Measurements from ENCODE around the gene ERP27. TPM values are rescaled to one million over a fixed set of nuclear protein-coding genes. Genes with fewer than 3 reads are reported as not detected.

Gene ERP27
- total RNA-seq, 1 donor from 2014 or later = 0.87 TPM

DNA sequence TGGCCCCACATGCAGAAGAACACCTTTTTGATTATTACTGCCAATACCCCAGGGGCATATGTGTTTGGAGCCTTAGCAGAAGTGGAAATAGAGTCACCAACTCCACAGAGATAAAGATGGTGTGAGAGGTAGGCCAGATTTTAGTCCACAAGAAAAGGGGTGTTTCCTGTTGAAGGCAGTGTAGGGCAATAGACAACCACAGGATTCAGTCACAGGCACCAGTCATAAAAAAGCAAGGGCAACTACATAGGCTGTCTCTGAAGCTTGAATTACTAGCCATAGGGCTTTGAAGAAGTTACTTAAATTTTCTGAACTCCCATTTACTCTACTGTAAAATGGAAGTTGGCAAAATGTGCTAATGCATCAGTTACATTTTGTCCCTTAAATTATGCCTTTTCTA lies 18.9 kb downstream of the ERP27 start:
- DNase-seq (ENCODE audit: low spot score) = no peak
- no peaks in the 10 kb centered on the region for H3K4me1 Mint-ChIP-seq (ENCODE audit: low read depth)
- TF ChIP-seq, protein P1, sequence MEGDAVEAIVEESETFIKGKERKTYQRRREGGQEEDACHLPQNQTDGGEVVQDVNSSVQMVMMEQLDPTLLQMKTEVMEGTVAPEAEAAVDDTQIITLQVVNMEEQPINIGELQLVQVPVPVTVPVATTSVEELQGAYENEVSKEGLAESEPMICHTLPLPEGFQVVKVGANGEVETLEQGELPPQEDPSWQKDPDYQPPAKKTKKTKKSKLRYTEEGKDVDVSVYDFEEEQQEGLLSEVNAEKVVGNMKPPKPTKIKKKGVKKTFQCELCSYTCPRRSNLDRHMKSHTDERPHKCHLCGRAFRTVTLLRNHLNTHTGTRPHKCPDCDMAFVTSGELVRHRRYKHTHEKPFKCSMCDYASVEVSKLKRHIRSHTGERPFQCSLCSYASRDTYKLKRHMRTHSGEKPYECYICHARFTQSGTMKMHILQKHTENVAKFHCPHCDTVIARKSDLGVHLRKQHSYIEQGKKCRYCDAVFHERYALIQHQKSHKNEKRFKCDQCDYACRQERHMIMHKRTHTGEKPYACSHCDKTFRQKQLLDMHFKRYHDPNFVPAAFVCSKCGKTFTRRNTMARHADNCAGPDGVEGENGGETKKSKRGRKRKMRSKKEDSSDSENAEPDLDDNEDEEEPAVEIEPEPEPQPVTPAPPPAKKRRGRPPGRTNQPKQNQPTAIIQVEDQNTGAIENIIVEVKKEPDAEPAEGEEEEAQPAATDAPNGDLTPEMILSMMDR (IDR thresholded peaks at IDR 0.05) = no peak
- no peaks in the 10 kb centered on the region for H3K36me3 Mint-ChIP-seq (ENCODE audit: low read depth)
- no peaks in the 10 kb centered on the region for H3K27me3 Mint-ChIP-seq (ENCODE audit: low read depth)
- no peak overlapping the region for H3K27ac Mint-ChIP-seq (ENCODE audit: unreplicated experiment)
- no peaks in the 10 kb centered on the region for H3K9me3 Mint-ChIP-seq (ENCODE audit: low read depth)
- H3K4me3 Mint-ChIP-seq (ENCODE audit: unreplicated experiment) = no peak overlapping the region

DNA sequence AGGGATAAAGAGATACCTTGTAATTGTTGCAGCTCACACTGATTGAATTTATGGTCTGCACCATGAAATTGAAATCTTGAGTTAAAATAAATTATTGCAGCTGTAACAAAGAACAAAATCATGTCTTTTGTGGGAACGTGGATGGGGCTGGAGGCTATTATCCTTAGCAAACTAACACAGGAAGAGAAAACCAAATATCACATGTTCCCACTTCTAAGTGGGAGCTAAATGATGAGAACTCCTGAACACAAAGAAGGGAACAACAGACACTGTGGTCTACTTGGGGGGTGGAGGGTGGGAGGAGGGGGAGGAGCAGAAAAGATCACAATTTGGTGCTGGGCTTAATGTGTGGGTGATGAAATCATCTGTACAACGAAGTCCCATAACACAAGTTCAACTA lies 22.6 kb downstream of the ERP27 start:
- no peaks in the 10 kb centered on the region for H3K36me3 Mint-ChIP-seq (ENCODE audit: low read depth)
- H3K4me1 Mint-ChIP-seq (ENCODE audit: low read depth) = peaks cover 11% of the 10 kb centered on the region
- H3K9me3 Mint-ChIP-seq (ENCODE audit: low read depth) = no peaks in the 10 kb centered on the region
- no peak overlapping the region for H3K4me3 Mint-ChIP-seq (ENCODE audit: unreplicated experiment)
- H3K27me3 Mint-ChIP-seq (ENCODE audit: low read depth) = no peaks in the 10 kb centered on the region
- TF ChIP-seq, protein P1 (IDR thresholded peaks at IDR 0.05) = no peak
- no peak for DNase-seq (ENCODE audit: low spot score)
- H3K27ac Mint-ChIP-seq (ENCODE audit: unreplicated experiment) = no peak overlapping the region

DNA sequence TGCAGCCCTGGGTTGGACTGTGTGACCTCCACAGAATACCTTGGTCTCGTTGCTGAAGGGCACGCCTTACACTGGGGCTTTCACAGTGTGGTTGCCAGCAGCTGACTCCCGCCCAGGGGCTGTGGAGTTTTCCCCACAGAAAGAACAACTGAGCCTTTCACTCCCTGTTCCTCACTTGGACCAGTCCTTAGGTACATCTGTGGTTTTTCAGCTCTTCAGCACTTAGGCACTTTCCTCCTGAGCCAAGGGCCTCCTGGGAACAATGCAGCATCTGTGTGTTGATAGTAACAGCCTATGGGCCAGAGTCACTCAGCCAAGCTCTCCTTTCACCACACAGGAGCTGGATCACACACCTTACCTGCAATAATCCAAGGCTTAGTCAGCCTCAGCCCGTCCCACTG lies 25.0 kb downstream of the ERP27 start:
- Mint-ChIP-seq H3K36me3 (ENCODE audit: low read depth) (no peaks in the 10 kb centered on the region), H3K4me1 (ENCODE audit: low read depth) (peaks cover 19% of the 10 kb centered on the region), H3K4me3 (ENCODE audit: unreplicated experiment) (no peak overlapping the region), H3K9me3 (ENCODE audit: low read depth) (no peaks in the 10 kb centered on the region), H3K27me3 (ENCODE audit: low read depth) (no peaks in the 10 kb centered on the region), H3K27ac (ENCODE audit: unreplicated experiment) (no peak overlapping the region)
- TF ChIP-seq, protein P1 (IDR thresholded peaks at IDR 0.05) = no peak
- DNase-seq (ENCODE audit: low spot score) = no peak

DNA sequence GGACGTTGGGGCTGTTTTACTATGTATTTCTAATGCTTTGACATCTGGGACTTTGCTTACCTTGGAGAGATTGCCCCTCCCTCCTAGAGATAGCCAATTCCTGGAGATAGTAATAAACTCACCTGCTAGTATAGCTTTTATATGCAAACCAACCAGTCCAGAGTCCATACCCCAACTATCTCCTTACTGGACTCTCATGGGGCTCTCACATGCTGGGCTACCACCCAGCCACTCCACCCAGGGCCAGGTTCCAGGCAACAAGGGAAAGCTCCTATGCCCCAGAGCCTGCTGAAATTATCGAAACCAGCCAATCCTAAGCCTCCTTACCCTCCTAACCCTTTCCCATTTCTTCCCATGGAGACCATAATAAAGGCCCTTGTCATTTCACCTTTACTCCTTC lies 27.2 kb downstream of the ERP27 start:
- Mint-ChIP-seq H3K27ac (ENCODE audit: unreplicated experiment) (no peak overlapping the region), H3K9me3 (ENCODE audit: low read depth) (peaks cover under 1% of the 10 kb centered on the region), H3K4me3 (ENCODE audit: unreplicated experiment) (no peak overlapping the region), H3K36me3 (ENCODE audit: low read depth) (no peaks in the 10 kb centered on the region), H3K4me1 (ENCODE audit: low read depth) (peaks cover 21% of the 10 kb centered on the region), H3K27me3 (ENCODE audit: low read depth) (no peaks in the 10 kb centered on the region)
- TF ChIP-seq, protein P1 (IDR thresholded peaks at IDR 0.05) = no peak
- DNase-seq (ENCODE audit: low spot score) = no peak

DNA sequence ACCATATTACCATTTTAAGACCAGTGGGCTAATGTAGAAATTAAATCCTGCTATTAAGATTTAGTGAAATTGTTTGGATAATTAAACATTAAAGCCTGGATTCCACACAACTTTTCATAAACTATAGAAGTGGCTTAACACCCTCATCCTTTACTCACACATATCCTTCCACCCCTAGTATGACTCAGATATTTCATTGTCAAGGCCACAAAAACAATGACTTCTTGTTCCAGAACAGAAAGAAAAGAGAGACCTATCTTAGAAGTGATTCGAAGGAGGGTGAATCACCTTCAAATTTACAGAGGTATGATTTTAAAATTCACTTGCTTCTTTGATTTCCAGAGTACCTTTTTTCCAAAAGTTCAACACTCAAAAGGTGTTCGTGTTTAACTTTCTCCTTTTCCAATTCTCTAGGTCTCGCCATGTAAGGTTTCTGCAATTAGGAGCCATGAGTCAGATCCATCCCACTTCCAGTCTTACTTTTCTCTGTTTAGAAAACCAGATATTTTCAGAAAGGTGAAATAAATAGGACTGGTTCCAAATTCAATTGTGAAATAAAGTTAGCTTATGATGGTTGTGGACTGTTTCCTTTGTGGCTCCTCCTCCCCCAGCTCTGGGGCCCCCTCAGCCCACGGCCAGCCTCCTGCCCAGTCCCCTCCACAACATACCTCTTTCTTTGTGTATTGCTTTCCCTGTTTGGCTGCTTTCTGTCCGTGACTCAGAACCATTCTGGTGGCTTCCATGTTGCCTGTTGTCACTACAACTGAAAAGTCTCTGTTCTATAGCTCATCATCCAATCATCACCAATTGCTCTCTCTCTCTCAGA lies 28.0 kb downstream of the ERP27 start:
- TF ChIP-seq, protein P1 (IDR thresholded peaks at IDR 0.05) = no peak
- H3K4me1 Mint-ChIP-seq (ENCODE audit: low read depth) = peaks cover 27% of the 10 kb centered on the region
- DNase-seq (ENCODE audit: low spot score) = no peak

More for the DNA sequence above, 28.0 kb downstream of the ERP27 start:
- Mint-ChIP-seq H3K4me3 (ENCODE audit: unreplicated experiment) (no peak overlapping the region), H3K27me3 (ENCODE audit: low read depth) (no peaks in the 10 kb centered on the region), H3K9me3 (ENCODE audit: low read depth) (peaks cover 4% of the 10 kb centered on the region), H3K27ac (ENCODE audit: unreplicated experiment) (no peak overlapping the region), H3K36me3 (ENCODE audit: low read depth) (no peaks in the 10 kb centered on the region)

Measured in chondrocyte (in vitro differentiated cells).